Measurements from ENCODE around the gene KIF4A. TPM values are rescaled to one million over a fixed set of nuclear protein-coding genes. Genes with fewer than 3 reads are reported as not detected.

The KIF4A gene
- total and polyA plus RNA-seq, 10 of the 15 experiments (the other 5 are each of a cell fraction or from before 2014, with no cell fraction given), result 10.8 to 28.8 (median 22.5) TPM

GRCh38 chrX:70437011-70437410 is 147.1 kb downstream of the KIF4A start (continued):
- TF ChIP-seq SKIL (IDR thresholded peaks at IDR 0.05; ENCODE audit: low read depth, poor library complexity, severe bottlenecking) (no peak), ATF7 (IDR thresholded peaks at IDR 0.05; ENCODE audit: low read depth) (no peak), NFXL1 (IDR thresholded peaks at IDR 0.05; ENCODE audit: borderline replicate concordance) (no peak), GABPA (IDR thresholded peaks at IDR 0.05; ENCODE audit: low read depth) (no peak), DPF2 (IDR thresholded peaks at IDR 0.05) (no peak), EED (IDR thresholded peaks at IDR 0.05; ENCODE audit: low read depth) (no peak), RAD21 (IDR thresholded peaks at IDR 0.05; ENCODE audit: insufficient read depth, low read depth, low read length) (no peak), ESRRA (IDR thresholded peaks at IDR 0.05; ENCODE audit: low read length) (no peak)

- ChIA-PET RAD21 (ENCODE audit: unreplicated experiment) (no interaction called here), SMC1A (ENCODE audit: uncharacterized antibody, unreplicated experiment) (interaction anchor here (0.6 kb wide), 1 partner anchor 521 kb away, joined by 4 read pairs; no protein-coding TSS in a partner anchor), POLR2A (no interaction called here), CTCF (no interaction called here)
- intact Hi-C loops (cut with micrococcal nuclease; ENCODE audit: unreplicated experiment) (loop anchor here (5.0 kb wide), 1 partner anchor 114 kb away; no protein-coding TSS in a partner anchor), in situ Hi-C loops (cut with MboI) (loop anchor here (25.0 kb wide), 1 partner anchor 401 kb away; the partner anchor contains the start of gene AWAT2)
- Histone ChIP-seq H3K4me2 (ENCODE audit: control insufficient read depth, insufficient read depth) (no peak overlapping the region), H3K4me3 (no peak overlapping the region), H2AFZ (ENCODE audit: control insufficient read depth, low read depth, low read length) (no peak overlapping the region), H3K36me3 (ENCODE audit: control insufficient read depth in 2 of 2, insufficient read depth in 2 of 2, low read length in 1 of 2) (no peaks in the 10 kb centered on the region), H3K9ac (ENCODE audit: control insufficient read depth, insufficient read depth, low read length) (no peak overlapping the region), H3K4me1 (ENCODE audit: control insufficient read depth, insufficient read depth, low read length) (peaks cover 15% of the 10 kb centered on the region), H3K27me3 (replicated peaks in 1 of 2; ENCODE audit: control insufficient read depth in 2 of 2, insufficient read depth in 2 of 2, low read length in 1 of 2) (no peaks in the 10 kb centered on the region; a peak in 1 of 4 replicates), H4K20me1 (ENCODE audit: control insufficient read depth, insufficient read depth) (no peaks in the 10 kb centered on the region), H3K27ac (ENCODE audit: control insufficient read depth, insufficient read depth) (no peak overlapping the region), H3K79me2 (ENCODE audit: control insufficient read depth, insufficient read depth, low read length) (no peaks in the 10 kb centered on the region), H3K9me3 (replicated peaks; ENCODE audit: control insufficient read depth, insufficient read depth, low read length) (no peaks in the 10 kb centered on the region)
- TF ChIP-seq MXI1 (IDR thresholded peaks at IDR 0.05; ENCODE audit: low read depth, low read length) (no peak), ETV6 (conservative IDR thresholded peaks at IDR 0.05 in 1 of 2, IDR thresholded peaks at IDR 0.05 in 1 of 2; ENCODE audit: borderline replicate concordance in 1 of 2, low read depth in 1 of 2) (no peak), NR2C1 (IDR thresholded peaks at IDR 0.05) (no peak), IKZF1 (conservative IDR thresholded peaks at IDR 0.05) (no peak), ZBTB4 (CRISPR knock-in tag; IDR thresholded peaks at IDR 0.05) (no peak), HDAC2 (IDR thresholded peaks at IDR 0.05) (no peak), CBX5 (IDR thresholded peaks at IDR 0.05; ENCODE audit: low read depth) (no peak), RFX5 (IDR thresholded peaks at IDR 0.05; ENCODE audit: low read depth, low read length) (no peak), GATAD2B (conservative IDR thresholded peaks at IDR 0.05; ENCODE audit: low read depth) (no peak), GABPA (IDR thresholded peaks at IDR 0.05; ENCODE audit: low read depth) (no peak), CHD4 (IDR thresholded peaks at IDR 0.05) (no peak), RELA (IDR thresholded peaks at IDR 0.05; ENCODE audit: borderline replicate concordance, partially characterized antibody) (no peak), TARDBP (IDR thresholded peaks at IDR 0.05; ENCODE audit: borderline replicate concordance) (no peak)
- ATAC-seq (no peak), DNase-seq (ENCODE audit: low read depth, low spot score) (no peak), FAIRE-seq (no peak)
- 52% methylated on average over 8 of the region's 8 CpGs for WGBS (ENCODE audit: insufficient coverage, insufficient replicate concordance, low lambda C conversion rate, missing lambda C conversion rate)
- no TSS peak for BruUV-seq (replicated peaks)
These were observed 148.2 kb downstream of the KIF4A start for GRCh38 chrX:70437921-70438665.

Data from GM12878 (cell line).